ENCODE measurements around the gene LRFN2.

DNA sequence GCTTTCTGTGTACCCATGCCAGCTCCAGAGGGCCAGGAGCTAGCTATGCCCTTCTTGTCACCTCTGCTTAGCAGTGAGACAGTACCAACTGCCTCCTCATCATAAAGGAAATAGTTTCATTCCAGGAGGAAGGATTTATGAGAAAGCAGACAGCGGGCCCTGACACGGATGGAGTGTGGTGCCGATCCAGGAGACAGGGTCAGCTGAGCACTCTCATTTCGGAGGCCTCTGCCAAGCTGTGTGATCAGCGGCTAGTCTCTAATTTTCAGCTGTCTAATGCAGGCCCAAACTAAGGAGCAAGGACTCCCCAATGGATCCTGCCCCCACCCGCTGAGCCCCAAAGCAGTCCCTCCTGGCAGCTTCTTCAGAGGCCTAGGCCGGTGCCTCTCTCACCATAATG, 103.1 kb downstream of the LRFN2 start:
- TF ChIP-seq, protein P1, sequence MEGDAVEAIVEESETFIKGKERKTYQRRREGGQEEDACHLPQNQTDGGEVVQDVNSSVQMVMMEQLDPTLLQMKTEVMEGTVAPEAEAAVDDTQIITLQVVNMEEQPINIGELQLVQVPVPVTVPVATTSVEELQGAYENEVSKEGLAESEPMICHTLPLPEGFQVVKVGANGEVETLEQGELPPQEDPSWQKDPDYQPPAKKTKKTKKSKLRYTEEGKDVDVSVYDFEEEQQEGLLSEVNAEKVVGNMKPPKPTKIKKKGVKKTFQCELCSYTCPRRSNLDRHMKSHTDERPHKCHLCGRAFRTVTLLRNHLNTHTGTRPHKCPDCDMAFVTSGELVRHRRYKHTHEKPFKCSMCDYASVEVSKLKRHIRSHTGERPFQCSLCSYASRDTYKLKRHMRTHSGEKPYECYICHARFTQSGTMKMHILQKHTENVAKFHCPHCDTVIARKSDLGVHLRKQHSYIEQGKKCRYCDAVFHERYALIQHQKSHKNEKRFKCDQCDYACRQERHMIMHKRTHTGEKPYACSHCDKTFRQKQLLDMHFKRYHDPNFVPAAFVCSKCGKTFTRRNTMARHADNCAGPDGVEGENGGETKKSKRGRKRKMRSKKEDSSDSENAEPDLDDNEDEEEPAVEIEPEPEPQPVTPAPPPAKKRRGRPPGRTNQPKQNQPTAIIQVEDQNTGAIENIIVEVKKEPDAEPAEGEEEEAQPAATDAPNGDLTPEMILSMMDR (optimal IDR thresholded peaks at IDR 0.05 in 1 of 3, IDR thresholded peaks at IDR 0.05 in 1 of 3, conservative IDR thresholded peaks at IDR 0.05 in 1 of 3; ENCODE audit: extremely low read depth in 1 of 3, insufficient read depth in 2 of 3, low read length in 3 of 3): no peak
- TF ChIP-seq EZH2 (IDR thresholded peaks at IDR 0.05; ENCODE audit: low read length): no peak
